HG02588 (cell line): ENCODE results near the gene SASH1.
A peak's percentile ranks its signal among the peaks of the same experiment; 100 is the strongest.
"Not testable (repeated sequence)": the region's sequence is repeated elsewhere in the genome, so short reads cannot be mapped to it uniquely, and the experiment has no call there.

Experiments
- ATAC-seq: cut with Tn5 transposase; IDR thresholded peaks from one replicate; pipeline ENCODE4 v1.9.1; 2021; ENCODE audit warnings: mild to moderate bottlenecking, moderate library complexity; ENCODE audit not compliant: unreplicated experiment

The SASH1 gene

GRCh38 chr6:148570456-148570855 is 227.8 kb downstream of the SASH1 start:
- ATAC-seq, result no peak

- ATAC-seq, result no peak
Observed at GRCh38 chr6:148572676-148573335, 230.2 kb downstream of the SASH1 start.

- ATAC-seq, result no peak
Observed at GRCh38 chr6:148573922-148574321, 231.3 kb downstream of the SASH1 start.

GRCh38 chr6:148577687-148578488 is 235.2 kb downstream of the SASH1 start:
- ATAC-seq, result peak; percentile 93

GRCh38 chr6:148578489-148578814 is 235.8 kb downstream of the SASH1 start:
- no peak for ATAC-seq

- no peak for ATAC-seq
Observed at GRCh38 chr6:148578837-148579565, 236.4 kb downstream of the SASH1 start.

GRCh38 chr6:148580442-148580841 is 237.8 kb downstream of the SASH1 start:
- no peak for ATAC-seq

- no peak for ATAC-seq
Observed at GRCh38 chr6:148583631-148584030, 241.0 kb downstream of the SASH1 start.

- ATAC-seq, result not testable (repeated sequence)
Observed at GRCh38 chr6:148585641-148586040, 243.0 kb downstream of the SASH1 start.

GRCh38 chr6:148590883-148591282 is 248.2 kb downstream of the SASH1 start:
- no peak for ATAC-seq

- no peak for ATAC-seq
Observed at GRCh38 chr6:148591656-148592055, 249.0 kb downstream of the SASH1 start.

- ATAC-seq, result no peak
Observed at GRCh38 chr6:148593130-148593812, 250.6 kb downstream of the SASH1 start.

GRCh38 chr6:148593813-148594170 is 251.2 kb downstream of the SASH1 start:
- no peak for ATAC-seq

- ATAC-seq, result no peak
Observed at GRCh38 chr6:148595550-148595949, 252.9 kb downstream of the SASH1 start.

- ATAC-seq, result no peak
Observed at GRCh38 chr6:148596891-148597455, 254.3 kb downstream of the SASH1 start.

- ATAC-seq, result no peak
Observed at GRCh38 chr6:148598724-148599123, 256.1 kb downstream of the SASH1 start.

GRCh38 chr6:148599967-148600426 is 257.4 kb downstream of the SASH1 start:
- ATAC-seq, result no peak
